Skin of body (tissue), 2 donors: ENCODE results near the gene FOXRED1. TPM values are rescaled to one million over a fixed set of nuclear protein-coding genes. Genes with fewer than 3 reads are reported as not detected.
A peak's percentile ranks its signal among the peaks of the same experiment; 100 is the strongest.
"Not testable (repeated sequence)": the region's sequence is repeated elsewhere in the genome, so short reads cannot be mapped to it uniquely, and the experiment has no call there.

ENCODE experiments used
- DNase-seq: peaks from one replicate; lab custom pipeline; 2025; lab: John Stamatoyannopoulos, UW
- total RNA-seq: library from RNA; depleted of rRNA; stranded (reverse); fragments of >200 nt; gene quantifications from one replicate; pipeline ENCODE4 v1.2.3, GENCODE V29; 2014

FOXRED1 gene
- 15.3 TPM for total RNA-seq

GRCh38 chr11:126268708-126269579 is at the start of gene FOXRED1, which contains the start of gene SRPRA:
TSS of gene FOXRED1 (plus strand) at chr11:126269154. CDS start at chr11:126269207, 53 bp downstream.
TSS of gene SRPRA (minus strand) at chr11:126268895. CDS start at chr11:126268804, 91 bp downstream.
- peak; percentile 99 for DNase-seq

DNA sequence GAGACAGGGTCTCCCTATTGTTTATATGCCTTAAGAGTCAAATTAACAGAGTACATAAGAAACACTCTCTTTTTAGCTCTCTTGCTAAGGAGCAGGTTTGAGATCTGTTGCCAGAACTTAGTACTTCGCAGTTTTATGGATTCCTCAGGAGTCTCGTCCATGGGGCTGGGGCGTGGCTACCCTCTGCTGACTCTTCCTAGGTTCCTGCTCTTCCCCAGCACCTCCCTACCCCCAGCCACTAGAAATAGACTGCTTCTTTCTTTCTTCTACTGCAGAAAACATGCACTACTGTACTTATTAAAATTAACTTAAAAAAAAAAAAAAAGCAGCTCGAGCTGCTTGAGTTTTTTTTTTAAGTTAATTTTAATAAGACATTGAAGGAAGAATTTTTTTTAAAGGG is 49.4 kb upstream of the FOXRED1 start:
- DNase-seq = no peak

DNA sequence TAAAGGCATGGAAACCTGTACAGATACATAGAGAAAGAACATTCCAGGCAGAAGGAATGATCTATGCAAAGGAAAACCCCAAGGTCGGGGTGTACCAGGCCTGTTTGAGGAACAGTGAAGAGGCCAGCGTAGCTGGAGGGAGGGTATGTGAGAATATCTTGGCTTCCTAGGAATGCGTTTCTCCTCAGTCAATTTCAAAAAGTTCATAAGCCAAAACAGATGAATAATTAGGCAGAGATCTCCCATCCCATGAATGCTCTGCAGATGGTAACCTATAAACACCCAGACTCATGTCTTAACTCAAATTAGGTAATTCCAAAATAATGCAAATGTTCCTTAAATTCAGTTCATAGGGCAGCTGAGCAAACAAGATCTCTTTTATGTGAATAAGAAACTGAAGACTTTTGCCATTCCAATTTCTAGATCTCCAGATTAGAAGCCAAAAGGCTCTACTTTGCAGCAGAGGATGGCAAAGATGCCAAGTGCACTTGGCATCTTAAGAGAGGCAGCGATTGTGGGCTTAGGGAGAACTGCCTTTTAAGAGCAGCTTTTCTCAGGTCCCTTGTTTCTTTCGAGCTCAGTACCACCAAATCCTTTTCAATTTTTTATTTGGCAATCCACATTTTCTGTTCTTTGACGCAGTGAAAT is 44.2 kb upstream of the FOXRED1 start:
- peak; percentile 31 for DNase-seq

DNA sequence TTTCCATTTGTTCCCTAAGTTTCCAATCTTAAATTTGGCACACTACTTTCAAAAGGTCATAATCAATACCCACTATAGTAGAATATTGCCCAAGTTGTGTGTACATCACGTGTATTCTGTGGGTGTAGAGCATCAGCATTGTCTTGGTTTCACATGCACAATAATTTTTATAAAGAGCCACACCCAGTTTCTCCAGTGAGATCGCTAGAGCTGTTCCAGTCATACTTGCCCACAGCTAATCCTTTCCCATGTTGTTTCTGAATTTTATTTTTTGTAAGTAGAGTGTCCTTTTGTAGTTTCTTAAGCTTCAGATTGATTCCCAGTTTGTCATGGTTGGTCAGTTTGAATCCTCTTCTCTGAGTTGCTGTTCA is 43.7 kb upstream of the FOXRED1 start:
- no peak for DNase-seq

GRCh38 chr11:126226334-126227084 is 42.4 kb upstream of the FOXRED1 start:
- DNase-seq = no peak

DNA sequence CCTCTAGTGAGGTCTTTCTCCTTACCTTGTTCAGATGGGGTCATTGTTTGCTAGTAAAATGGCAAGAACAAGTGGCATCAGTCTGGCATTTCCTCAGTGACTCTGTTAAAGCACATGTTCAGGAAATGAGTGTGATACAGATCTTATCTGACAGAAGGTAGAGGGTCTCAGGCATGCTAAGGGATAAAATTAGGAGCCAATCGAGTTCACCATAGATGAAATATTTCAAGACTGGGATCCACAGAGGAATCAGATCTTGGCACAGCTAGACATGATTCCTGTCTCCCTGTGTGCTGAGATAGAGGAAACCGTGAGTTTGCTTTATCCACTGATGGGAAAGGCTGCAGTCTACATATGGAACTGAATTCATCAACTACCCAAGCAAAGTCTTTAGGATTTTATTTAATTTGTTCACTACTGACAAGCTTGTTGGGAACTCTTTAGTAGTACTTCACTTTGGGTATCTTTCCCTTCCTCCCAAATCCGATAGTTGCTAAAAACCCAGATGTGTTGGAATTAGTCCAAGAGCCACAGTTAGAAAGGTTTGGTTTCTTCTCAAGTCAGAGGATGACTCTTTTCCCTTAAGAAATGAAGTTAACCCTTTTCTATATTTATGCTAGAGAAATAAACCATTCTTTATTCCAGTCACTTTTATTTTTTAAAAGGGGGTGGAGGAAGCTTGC is 39.0 kb upstream of the FOXRED1 start:
- DNase-seq = no peak

GRCh38 chr11:126231725-126232459 is 37.1 kb upstream of the FOXRED1 start:
- DNase-seq = no peak

DNA sequence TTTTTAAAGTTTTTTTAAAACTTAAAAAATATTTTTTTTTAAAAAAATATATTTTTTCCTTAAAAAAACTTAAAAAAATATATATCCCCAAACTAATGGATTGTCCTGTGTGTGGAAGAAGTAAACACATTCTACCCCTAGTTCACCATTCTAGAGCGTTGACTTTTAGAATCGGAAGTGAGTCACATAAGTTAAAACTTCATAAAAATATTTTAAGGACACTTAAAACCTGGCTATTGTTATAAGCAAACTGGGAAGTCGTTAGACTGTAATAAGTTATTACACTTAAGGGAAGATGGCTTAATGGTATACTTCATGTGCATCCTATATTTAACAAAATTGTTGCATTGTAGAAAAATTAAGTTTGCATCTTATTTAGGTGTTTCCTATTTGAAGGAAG is 36.3 kb upstream of the FOXRED1 start:
- no peak for DNase-seq

DNA sequence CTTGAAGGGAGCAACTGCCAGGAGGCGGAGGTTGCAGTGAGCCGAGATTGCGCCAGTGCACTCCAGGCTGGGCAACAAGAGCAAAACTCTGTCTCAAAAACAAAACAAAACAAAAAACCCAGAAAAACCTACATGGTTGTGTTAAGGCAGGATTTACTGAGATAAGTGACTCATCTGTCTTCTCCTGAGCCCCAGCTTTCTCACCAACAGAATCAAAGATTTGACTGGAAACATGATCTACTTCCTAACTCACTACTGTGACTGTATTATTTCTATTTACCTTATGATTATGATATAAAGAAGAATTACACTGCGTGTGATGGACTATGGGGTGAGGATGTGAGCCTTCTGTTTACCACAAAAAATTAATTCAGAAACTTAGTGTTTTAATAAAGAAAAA is 35.6 kb upstream of the FOXRED1 start:
- no peak for DNase-seq

- no peak for DNase-seq
These were observed 22.3 kb upstream of the FOXRED1 start for GRCh38 chr11:126246636-126247035.

DNA sequence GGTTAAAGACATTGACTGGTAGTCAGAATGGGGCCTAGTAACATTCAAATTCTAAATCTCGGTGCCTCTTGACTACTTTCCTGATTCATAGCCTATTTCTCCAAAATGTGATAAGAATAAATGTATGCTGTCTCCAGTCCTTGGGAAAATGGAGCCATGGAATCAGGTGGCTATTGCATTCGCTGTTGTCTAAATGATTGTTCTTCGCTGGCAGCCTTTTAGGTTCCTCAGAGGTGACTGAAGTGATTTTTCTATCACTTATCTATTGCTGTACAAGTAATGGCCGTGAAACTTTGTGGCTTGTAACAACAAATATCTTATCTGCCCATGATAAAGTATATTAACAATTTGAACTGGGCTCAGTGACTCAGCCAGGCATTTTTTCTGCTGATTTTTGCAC is 15.7 kb upstream of the FOXRED1 start:
- no peak for DNase-seq

GRCh38 chr11:126254819-126255218 is 14.1 kb upstream of the FOXRED1 start:
- DNase-seq = no peak

DNA sequence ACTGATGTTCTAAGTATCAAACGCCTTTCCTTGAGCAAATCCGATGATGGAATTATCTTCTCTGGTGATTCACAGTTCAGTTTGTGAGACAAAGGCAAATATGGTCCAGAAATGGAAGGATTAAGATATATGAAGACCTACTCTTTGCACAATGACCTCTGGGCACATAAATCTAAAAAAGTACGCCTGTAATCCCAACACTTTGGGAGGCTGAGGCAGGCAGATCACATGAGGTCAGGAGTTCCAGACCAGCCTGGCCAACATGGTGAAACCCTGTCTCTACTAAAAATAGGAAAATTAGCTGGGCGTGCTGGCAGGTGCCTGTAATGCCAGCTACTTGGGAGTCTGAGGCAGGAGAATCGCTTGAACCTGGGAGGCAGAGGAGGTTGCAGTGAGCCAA is 13.4 kb upstream of the FOXRED1 start:
- not testable (repeated sequence) for DNase-seq

GRCh38 chr11:126256216-126256615 is 12.7 kb upstream of the FOXRED1 start:
- no peak for DNase-seq

- DNase-seq = no peak
These were observed 11.8 kb upstream of the FOXRED1 start for GRCh38 chr11:126257144-126257543.

GRCh38 chr11:126257764-126258163 is 11.2 kb upstream of the FOXRED1 start:
- no peak for DNase-seq

GRCh38 chr11:126262216-126262615 is 6.7 kb upstream of the FOXRED1 start:
- DNase-seq = no peak

DNA sequence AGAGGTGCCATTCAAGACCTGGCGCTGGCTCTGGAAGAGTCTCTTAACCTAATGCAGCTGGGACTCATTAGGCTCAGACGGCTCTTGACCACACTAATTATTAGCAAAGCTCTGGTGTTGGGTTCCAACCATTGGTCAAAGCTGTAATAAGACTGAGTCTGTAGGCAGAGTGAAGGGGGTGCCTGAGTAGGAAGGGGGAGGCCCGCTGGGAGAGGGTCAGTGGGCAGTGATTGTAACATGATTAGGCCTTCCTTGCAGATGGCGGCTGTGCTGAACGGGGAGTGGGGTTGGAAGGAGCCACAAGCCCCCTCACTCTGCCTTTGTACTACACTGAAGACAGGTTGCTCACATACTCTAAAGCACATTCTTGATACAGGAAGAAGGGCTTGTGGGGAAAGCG is 5.5 kb upstream of the FOXRED1 start:
- no peak for DNase-seq

- no peak for DNase-seq
These were observed 3.1 kb upstream of the FOXRED1 start for GRCh38 chr11:126265811-126266210.

GRCh38 chr11:126267650-126268049 is 1.3 kb upstream of the FOXRED1 start:
- DNase-seq = no peak

DNA sequence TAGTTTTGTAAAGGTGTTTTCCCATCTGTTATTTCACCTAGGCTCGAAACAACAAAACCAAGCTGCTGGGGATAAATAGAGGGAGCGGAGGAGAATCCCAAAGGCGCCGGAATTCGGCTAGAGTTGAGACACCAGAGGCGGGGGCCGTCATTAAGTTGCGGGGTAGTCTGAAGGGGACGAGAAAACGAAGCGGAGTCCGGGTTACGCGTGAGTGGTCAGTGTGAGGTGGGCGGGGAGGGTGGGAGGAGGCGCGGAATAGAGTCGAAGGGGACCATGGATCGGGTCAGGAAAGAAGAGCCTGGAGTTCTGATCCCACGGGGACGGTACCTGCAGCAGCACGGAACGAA is 620 bp upstream of the FOXRED1 start:
- DNase-seq = no peak
